SK-N-SH (cell line): ENCODE results near the gene CHRNG. TPM values are rescaled to one million over a fixed set of nuclear protein-coding genes. Genes with fewer than 3 reads are reported as not detected.

Experiments used
- CTCF ChIA-PET: fragments of 300-600, 350-600 bp; formaldehyde crosslinking; extraction: SDS; loops from one replicate; lab custom pipeline; 2021; lab: Yijun Ruan, JAX
- POLR2A ChIA-PET: fragments of 350-600 bp; sonication (Branson Sonifier 250); formaldehyde crosslinking; extraction: SDS; loops from one replicate; lab custom pipeline; 2020; ENCODE audit warnings: antibody characterized with exemption, inconsistent platforms; lab: Yijun Ruan, JAX
- DNase-seq: peaks from one replicate; pipeline ENCODE4 v3.0.0; 2012
- H2AFZ ChIP-seq: fragments of 200-600 bp; sonication (generic); 2 replicates; pipeline ENCODE4 v1.8.1; 2016; ENCODE audit warnings: antibody characterized with exemption, mild to moderate bottlenecking, low read depth
- H3F3A ChIP-seq: fragments of 200-600 bp; sonication (generic); replicated peaks from 2 replicates; pipeline ENCODE3; 2016; ENCODE audit warnings: antibody characterized with exemption, mild to moderate bottlenecking; ENCODE audit not compliant: insufficient read depth
- H3K27ac ChIP-seq, 2 experiments: fragments of 200-500 bp in 1 of 2; fragments of 200-600 bp in 1 of 2; sonication (Bioruptor generic) in 1 of 2; sonication (generic), shearing (Covaris generic) in 1 of 2; 2 replicates each; pipeline versions ENCODE4 v1.5.1 to v1.6.1; 2014 to 2016; ENCODE audit warnings: low read depth in 2 of 2, inconsistent platforms in 1 of 2, low read length in 1 of 2, mild to moderate bottlenecking in 1 of 2, mixed read lengths in 1 of 2
- H3K27me3 ChIP-seq: fragments of 200-600 bp; sonication (generic), shearing (Covaris generic); 2 replicates; pipeline ENCODE4 v1.6.1; 2016; ENCODE audit warnings: mixed run types; ENCODE audit not compliant: insufficient read depth
- H3K36me3 ChIP-seq, 2 experiments: fragments of 200-500 bp in 1 of 2; fragments of 200-600 bp in 1 of 2; sonication (Bioruptor generic) in 1 of 2; sonication (generic) in 1 of 2; replicated peaks in 1 of 2; 2 replicates each; pipeline versions ENCODE3 to v1.5.1; 2014 to 2016; ENCODE audit warnings: low read length in 1 of 2, mild to moderate bottlenecking in 1 of 2; ENCODE audit not compliant: insufficient read depth in 2 of 2, control insufficient read depth in 1 of 2
- H3K4me1 ChIP-seq, 2 experiments: fragments of 200-500 bp in 1 of 2; fragments of 200-600 bp in 1 of 2; sonication (Bioruptor generic) in 1 of 2; sonication (generic), shearing (Covaris generic) in 1 of 2; 2 replicates each; pipeline versions ENCODE4 v1.5.1 to v1.6.1; 2014 to 2016; ENCODE audit warnings: low read depth in 1 of 2, low read length in 1 of 2, mixed run types in 1 of 2; ENCODE audit not compliant: insufficient read depth in 2 of 2, control insufficient read depth in 1 of 2
- H3K4me2 ChIP-seq: fragments of 200-600 bp; sonication (generic), shearing (Covaris generic); 2 replicates; pipeline ENCODE4 v1.6.1; 2017; ENCODE audit warnings: mixed run types
- H3K4me3 ChIP-seq, 2 experiments: fragments of 200-500 bp in 1 of 2; fragments of 200-600 bp in 1 of 2; sonication (Bioruptor generic) in 1 of 2; sonication (generic), shearing (Covaris generic) in 1 of 2; 2 replicates each; pipeline versions ENCODE4 v1.5.1 to v1.8.1; 2014 to 2016; ENCODE audit warnings: low read depth in 2 of 2, inconsistent platforms in 1 of 2, low read length in 1 of 2, mild to moderate bottlenecking in 1 of 2, mixed read lengths in 1 of 2, moderate library complexity in 1 of 2
- H3K79me2 ChIP-seq: fragments of 200-600 bp; sonication (generic); 2 replicates; pipeline ENCODE4 v1.8.1; 2017; ENCODE audit warnings: mild to moderate bottlenecking; ENCODE audit not compliant: insufficient read depth
- H3K9ac ChIP-seq: fragments of 200-600 bp; sonication (generic); 2 replicates; pipeline ENCODE4 v1.6.1; 2017; ENCODE audit warnings: mixed run types
- H3K9me2 ChIP-seq: fragments of 200-600 bp; sonication (generic); 2 replicates; pipeline ENCODE4 v1.6.1; 2017; ENCODE audit warnings: mixed run types
- H3K9me3 ChIP-seq: fragments of 200-600 bp; sonication (generic); 2 replicates; pipeline ENCODE4 v1.6.1; 2017; ENCODE audit warnings: mixed run types, mild to moderate bottlenecking, moderate library complexity
- H4K20me1 ChIP-seq: fragments of 200-600 bp; sonication (generic); 2 replicates; pipeline ENCODE4 v1.6.1; 2017; ENCODE audit warnings: mild to moderate bottlenecking, mixed run types; ENCODE audit not compliant: insufficient read depth
- CHD2 ChIP-seq: fragments of 150-350 bp; IDR thresholded peaks from 2 replicates; pipeline ENCODE4 v1.6.1; 2018; ENCODE audit warnings: low read length; ENCODE audit not compliant: partially characterized antibody
- EP300 ChIP-seq, 2 experiments: IDR thresholded peaks; 2 replicates each; pipeline versions ENCODE4 v1.4.0 to v1.6.1; 2012; ENCODE audit warnings: borderline replicate concordance in 1 of 2, low read depth in 1 of 2, low read length in 1 of 2
- EZH2phosphoT487 ChIP-seq: fragments of 200-600 bp; sonication (generic); IDR thresholded peaks from 2 replicates; pipeline ENCODE4 v1.6.1; 2017; ENCODE audit warnings: low read depth, mixed run types, mild to moderate bottlenecking, antibody characterized with exemption, moderate library complexity, borderline replicate concordance
- FOSL2 ChIP-seq: IDR thresholded peaks from 2 replicates; pipeline ENCODE4 v1.4.0; 2012; ENCODE audit warnings: low read depth, mild to moderate bottlenecking, moderate library complexity, borderline replicate concordance
- GABPA ChIP-seq: IDR thresholded peaks from 2 replicates; pipeline ENCODE4 v1.4.0; 2012; ENCODE audit warnings: low read depth, mild to moderate bottlenecking
- GATA2 ChIP-seq: sonication (generic); formaldehyde crosslinking; IDR thresholded peaks from 2 replicates; pipeline ENCODE4 v1.5.0; 2020; ENCODE audit warnings: mild to moderate bottlenecking, missing genetic modification reagents
- JUND ChIP-seq: IDR thresholded peaks from 2 replicates; pipeline ENCODE4 v1.4.0; 2012
- MXI1 ChIP-seq: IDR thresholded peaks from 2 replicates; pipeline ENCODE4 v1.6.1; 2012; ENCODE audit warnings: mild to moderate bottlenecking, low read depth, low read length, improper control_type of control experiment
- NFIC ChIP-seq: IDR thresholded peaks from 2 replicates; pipeline ENCODE4 v1.4.0; 2012; ENCODE audit warnings: borderline replicate concordance
- PBX3 ChIP-seq: IDR thresholded peaks from 2 replicates; pipeline ENCODE4; 2012
- POLR2AphosphoS5 ChIP-seq: IDR thresholded peaks from 2 replicates; pipeline ENCODE4 v1.6.1; 2012; ENCODE audit warnings: low read depth, low read length
- RAD21 ChIP-seq: IDR thresholded peaks from 2 replicates; pipeline ENCODE4 v1.6.1; 2012; ENCODE audit warnings: mild to moderate bottlenecking, low read length
- RCOR1 ChIP-seq: fragments of 150-350 bp; IDR thresholded peaks from 2 replicates; pipeline ENCODE4 v1.6.1; 2017; ENCODE audit warnings: antibody characterized with exemption, low read length
- RFX5 ChIP-seq: IDR thresholded peaks from 2 replicates; pipeline ENCODE4 v1.6.1; 2012; ENCODE audit warnings: mild to moderate bottlenecking, improper control_type of control experiment, low read length
- SIN3A ChIP-seq: IDR thresholded peaks from 2 replicates; pipeline ENCODE4 v1.6.1; 2012; ENCODE audit warnings: low read depth, mild to moderate bottlenecking, low read length, moderate library complexity, borderline replicate concordance
- SMC3 ChIP-seq: IDR thresholded peaks from 2 replicates; pipeline ENCODE4 v1.6.1; 2012; ENCODE audit warnings: low read depth, low read length, improper control_type of control experiment
- TAF1 ChIP-seq: IDR thresholded peaks from 2 replicates; pipeline ENCODE4 v1.6.1; 2012; ENCODE audit warnings: low read depth, mild to moderate bottlenecking, low read length, moderate library complexity, borderline replicate concordance
- TCF12 ChIP-seq: IDR thresholded peaks from 2 replicates; pipeline ENCODE4 v1.4.0; 2012
- TEAD4 ChIP-seq: IDR thresholded peaks from 2 replicates; pipeline ENCODE4 v1.4.0; 2012; ENCODE audit warnings: mild to moderate bottlenecking, borderline replicate concordance; ENCODE audit not compliant: insufficient read depth
- USF1 ChIP-seq: IDR thresholded peaks from 2 replicates; pipeline ENCODE4 v1.4.0; 2012; ENCODE audit warnings: low read depth, borderline replicate concordance
- WGBS: methylation state at CpG from one replicate; pipeline ENCODE4 v1.1.6; 2017; ENCODE audit warnings: low lambda C conversion rate; 5-methylcytosine and 5-hydroxymethylcytosine counted together
- polyA plus RNA-seq, 3 experiments: library from polyadenylated mRNA; depleted of rRNA; stranded (reverse); fragments of >200 nt; gene quantifications; 2 replicates each; pipeline ENCODE4 v1.2.3, GENCODE V29; 2012
- TF ChIP-seq, protein P1 (sequence below): fragments of 150-350 bp; IDR thresholded peaks from 2 replicates; pipeline ENCODE4 v1.6.1; 2017; ENCODE audit warnings: antibody characterized with exemption, low read length, low read depth, borderline replicate concordance
- TF ChIP-seq, protein P2 (sequence below): IDR thresholded peaks from 2 replicates; pipeline ENCODE4 v1.4.0; 2012; ENCODE audit warnings: low read depth
- TF ChIP-seq, protein P3 (sequence below): fragments of 200-600 bp; sonication (generic); IDR thresholded peaks from 2 replicates; pipeline ENCODE4 v1.6.1; 2017; ENCODE audit warnings: antibody characterized with exemption, mild to moderate bottlenecking, moderate library complexity

The CHRNG gene
- polyA plus RNA-seq, 1 of the 3 experiments (the other 2 are of a cell fraction) = not detected

- no peak overlapping the region for H2AFZ ChIP-seq
- DNase-seq = no peak
- H4K20me1 ChIP-seq = no peaks in the 10 kb centered on the region
- no peak overlapping the region for H3K9ac ChIP-seq
- H3K4me1 ChIP-seq = no peaks in the 10 kb centered on the region
- no peaks in the 10 kb centered on the region for H3K79me2 ChIP-seq
- TF ChIP-seq TAF1 (no peak), GABPA (no peak), JUND (no peak), POLR2AphosphoS5 (no peak), FOSL2 (no peak), GATA2 (CRISPR knock-in tag) (no peak)
- TF ChIP-seq, protein P1, sequence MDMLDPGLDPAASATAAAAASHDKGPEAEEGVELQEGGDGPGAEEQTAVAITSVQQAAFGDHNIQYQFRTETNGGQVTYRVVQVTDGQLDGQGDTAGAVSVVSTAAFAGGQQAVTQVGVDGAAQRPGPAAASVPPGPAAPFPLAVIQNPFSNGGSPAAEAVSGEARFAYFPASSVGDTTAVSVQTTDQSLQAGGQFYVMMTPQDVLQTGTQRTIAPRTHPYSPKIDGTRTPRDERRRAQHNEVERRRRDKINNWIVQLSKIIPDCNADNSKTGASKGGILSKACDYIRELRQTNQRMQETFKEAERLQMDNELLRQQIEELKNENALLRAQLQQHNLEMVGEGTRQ = no peak
- no peak overlapping the region for H3K4me2 ChIP-seq
- no peak overlapping the region for H3K4me3 ChIP-seq
- H3K9me3 ChIP-seq = no peaks in the 10 kb centered on the region
- ChIA-PET POLR2A (no interaction called here), CTCF (interaction anchor here (1.5 kb wide), 1 partner anchor 60 kb away, joined by 3 read pairs; no protein-coding TSS in a partner anchor)
- H3F3A ChIP-seq = no peaks in the 10 kb centered on the region
- H3K36me3 ChIP-seq = peaks cover 0 to 40% of the 10 kb centered on the region in 2 experiments
- H3K9me2 ChIP-seq = no peaks in the 10 kb centered on the region
- no peaks in the 10 kb centered on the region for H3K27me3 ChIP-seq
- H3K27ac ChIP-seq = no peak overlapping the region
Measured at GRCh38 chr2:232581725-232582124, 42.2 kb downstream of the CHRNG start.

DNA sequence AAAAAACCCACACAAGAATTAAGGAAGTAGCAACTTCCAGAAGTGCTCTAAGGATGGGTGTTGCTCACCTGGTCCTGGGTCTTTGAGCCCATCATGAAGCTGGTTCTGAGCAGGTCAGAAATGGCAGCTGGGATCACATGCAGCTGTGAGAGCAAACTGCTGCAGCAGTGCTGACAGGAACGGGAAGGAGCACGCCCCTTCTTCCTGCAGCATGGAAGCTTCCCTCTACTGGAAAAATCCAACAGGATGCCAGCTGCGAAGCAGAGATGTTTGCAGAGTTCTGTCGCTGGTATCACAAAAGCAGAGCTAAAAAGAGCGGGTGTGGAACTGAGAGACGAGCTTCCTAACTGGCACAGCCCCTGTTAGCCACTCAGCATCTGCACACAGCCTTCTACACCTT lies 44.7 kb downstream of the CHRNG start:
- no peaks in the 10 kb centered on the region for H3K27me3 ChIP-seq
- H4K20me1 ChIP-seq = no peaks in the 10 kb centered on the region
- no peaks in the 10 kb centered on the region for H3K9me3 ChIP-seq
- H3K4me2 ChIP-seq = no peak overlapping the region
- H2AFZ ChIP-seq = no peak overlapping the region
- H3K4me3 ChIP-seq = no peak overlapping the region
- H3K4me1 ChIP-seq = peaks cover 0 to 9% of the 10 kb centered on the region in 2 experiments; a peak in 1 of 4 replicates
- no peak overlapping the region for H3K9ac ChIP-seq
- H3K36me3 ChIP-seq = peaks cover 0 to 32% of the 10 kb centered on the region in 2 experiments
- TF ChIP-seq RCOR1 = no peak
- no peak for TF ChIP-seq RAD21
- TF ChIP-seq GABPA = no peak
- no peak for TF ChIP-seq POLR2AphosphoS5
- TF ChIP-seq MXI1 = no peak
- TF ChIP-seq TEAD4 = no peak
- no peak for TF ChIP-seq EZH2phosphoT487
- no peak for TF ChIP-seq GATA2 (CRISPR knock-in tag)
- no peak for TF ChIP-seq TCF12
- TF ChIP-seq EP300 (IDR thresholded peaks at IDR 0.05; ENCODE audit: borderline replicate concordance in 1 of 2, low read depth in 1 of 2, low read length in 1 of 2) = no peak
- TF ChIP-seq PBX3 = no peak
- TF ChIP-seq CHD2 = no peak
- no peak for TF ChIP-seq SMC3
- no peak for TF ChIP-seq TAF1
- TF ChIP-seq, protein P2, sequence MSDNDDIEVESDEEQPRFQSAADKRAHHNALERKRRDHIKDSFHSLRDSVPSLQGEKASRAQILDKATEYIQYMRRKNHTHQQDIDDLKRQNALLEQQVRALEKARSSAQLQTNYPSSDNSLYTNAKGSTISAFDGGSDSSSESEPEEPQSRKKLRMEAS = no peak
- TF ChIP-seq NFIC = no peak
- no peak for TF ChIP-seq USF1
- no peak for TF ChIP-seq SIN3A
- TF ChIP-seq, protein P3, sequence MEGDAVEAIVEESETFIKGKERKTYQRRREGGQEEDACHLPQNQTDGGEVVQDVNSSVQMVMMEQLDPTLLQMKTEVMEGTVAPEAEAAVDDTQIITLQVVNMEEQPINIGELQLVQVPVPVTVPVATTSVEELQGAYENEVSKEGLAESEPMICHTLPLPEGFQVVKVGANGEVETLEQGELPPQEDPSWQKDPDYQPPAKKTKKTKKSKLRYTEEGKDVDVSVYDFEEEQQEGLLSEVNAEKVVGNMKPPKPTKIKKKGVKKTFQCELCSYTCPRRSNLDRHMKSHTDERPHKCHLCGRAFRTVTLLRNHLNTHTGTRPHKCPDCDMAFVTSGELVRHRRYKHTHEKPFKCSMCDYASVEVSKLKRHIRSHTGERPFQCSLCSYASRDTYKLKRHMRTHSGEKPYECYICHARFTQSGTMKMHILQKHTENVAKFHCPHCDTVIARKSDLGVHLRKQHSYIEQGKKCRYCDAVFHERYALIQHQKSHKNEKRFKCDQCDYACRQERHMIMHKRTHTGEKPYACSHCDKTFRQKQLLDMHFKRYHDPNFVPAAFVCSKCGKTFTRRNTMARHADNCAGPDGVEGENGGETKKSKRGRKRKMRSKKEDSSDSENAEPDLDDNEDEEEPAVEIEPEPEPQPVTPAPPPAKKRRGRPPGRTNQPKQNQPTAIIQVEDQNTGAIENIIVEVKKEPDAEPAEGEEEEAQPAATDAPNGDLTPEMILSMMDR = no peak
- no peak for TF ChIP-seq RFX5
- no peaks in the 10 kb centered on the region for H3K79me2 ChIP-seq
- 91% methylated on average over 6 of the region's 6 CpGs for WGBS
- no peaks in the 10 kb centered on the region for H3K9me2 ChIP-seq
- H3F3A ChIP-seq = peaks cover 3% of the 10 kb centered on the region
- POLR2A ChIA-PET = no interaction called here
- CTCF ChIA-PET = interaction anchor here (1.0 to 1.2 kb wide), 2 partner anchors 16 to 20 kb away, joined by 3 read pairs; no protein-coding TSS in a partner anchor
- no peak for DNase-seq
- no peak overlapping the region for H3K27ac ChIP-seq
